Ectodermal cell (in vitro differentiated cells): Measurements from ENCODE around the gene TUBGCP6.
"Not testable (repeated sequence)": the region's sequence is repeated elsewhere in the genome, so short reads cannot be mapped to it uniquely, and the experiment has no call there.

Experiments
- H3K27ac ChIP-seq: 2 replicates; pipeline ENCODE4 v1.7.0; 2013; ENCODE audit warnings: mild to moderate bottlenecking, low read depth, low read length; ENCODE audit not compliant: insufficient read depth, poor library complexity, severe bottlenecking
- H3K27me3 ChIP-seq: 2 replicates; pipeline ENCODE4 v1.7.0; 2013; ENCODE audit warnings: mild to moderate bottlenecking, low read length; ENCODE audit not compliant: insufficient read depth, control insufficient read depth, poor library complexity, severe bottlenecking
- H3K36me3 ChIP-seq: one replicate; pipeline ENCODE4 v1.7.0; 2013; ENCODE audit warnings: low read length; ENCODE audit not compliant: control insufficient read depth, insufficient read depth
- H3K4me1 ChIP-seq: one replicate; pipeline ENCODE4 v1.7.0; 2013; ENCODE audit warnings: low read length; ENCODE audit not compliant: control insufficient read depth, insufficient read depth
- H3K4me3 ChIP-seq: 2 replicates; pipeline ENCODE4 v1.7.0; 2013; ENCODE audit warnings: low read depth, low read length, control low read depth; ENCODE audit not compliant: insufficient read depth
- H3K9me3 ChIP-seq: 2 replicates; pipeline ENCODE4 v1.7.0; 2013; ENCODE audit warnings: mild to moderate bottlenecking, low read length, moderate library complexity; ENCODE audit not compliant: control insufficient read depth
- WGBS, 2 experiments: methylation state at CpG; one replicate each; pipeline ENCODE4 v1.1.7; 2013; ENCODE audit warnings: missing lambda C conversion rate in 2 of 2; 5-methylcytosine and 5-hydroxymethylcytosine counted together

The TUBGCP6 gene

GRCh38 chr22:50278956-50279619, 34.3 kb upstream of the TUBGCP6 start:
- Histone ChIP-seq H3K27me3 (no peaks in the 10 kb centered on the region), H3K4me1 (peaks cover 8% of the 10 kb centered on the region), H3K4me3 (no peak overlapping the region), H3K27ac (no peak overlapping the region), H3K9me3 (no peaks in the 10 kb centered on the region), H3K36me3 (peaks cover 66% of the 10 kb centered on the region)
- WGBS, 2 experiments = 93 to 95% methylated on average over 30 of the region's 30 CpGs

DNA sequence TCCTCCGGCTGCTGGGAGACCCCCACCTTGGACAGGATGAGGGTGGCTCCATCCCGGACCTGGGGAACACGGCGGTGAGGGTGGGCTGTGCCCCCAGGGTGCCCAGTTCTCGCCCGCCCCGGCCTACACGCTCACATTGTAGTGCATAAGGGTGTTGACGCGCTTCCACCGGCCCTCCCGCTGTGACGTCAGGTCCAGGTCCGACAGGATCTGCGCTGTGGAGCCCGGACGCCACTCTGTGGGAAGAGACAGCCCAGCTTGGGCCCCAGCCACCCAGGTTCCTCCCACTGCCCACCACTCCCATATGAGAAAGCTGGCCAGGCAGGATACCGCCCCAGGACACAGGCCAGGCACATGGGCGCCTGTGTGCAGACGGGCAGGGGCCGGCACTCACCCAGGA, 33.6 kb upstream of the TUBGCP6 start:
- no peak overlapping the region for H3K27ac ChIP-seq
- H3K9me3 ChIP-seq = no peaks in the 10 kb centered on the region
- H3K36me3 ChIP-seq = peaks cover 65% of the 10 kb centered on the region
- WGBS, 2 experiments = 96 to 97% methylated on average over 21 of the region's 21 CpGs
- peaks cover 9% of the 10 kb centered on the region for H3K4me1 ChIP-seq
- H3K27me3 ChIP-seq = no peaks in the 10 kb centered on the region
- H3K4me3 ChIP-seq = no peak overlapping the region

DNA sequence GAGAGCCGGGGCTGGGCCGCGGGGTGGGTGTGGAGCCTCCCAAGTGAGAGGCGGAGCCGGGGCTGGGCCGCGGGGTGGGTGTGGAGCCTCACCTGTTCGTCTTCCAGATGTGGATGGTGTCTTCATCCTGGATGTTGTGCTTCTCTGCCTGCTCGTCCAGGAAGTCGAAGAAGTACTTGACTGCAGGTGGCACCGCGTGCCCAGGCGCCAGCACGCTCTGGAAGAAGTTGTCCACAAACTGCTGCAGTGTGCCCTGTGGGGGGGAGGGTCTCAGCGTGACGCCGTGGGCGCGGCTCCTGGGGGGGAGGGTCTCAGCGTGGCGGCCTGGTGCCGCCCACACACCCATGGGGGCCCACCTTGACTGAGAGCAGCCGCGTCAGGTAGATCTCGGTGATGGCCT, 32.9 kb upstream of the TUBGCP6 start:
- Histone ChIP-seq H3K36me3 (peaks cover 60% of the 10 kb centered on the region), H3K27me3 (no peaks in the 10 kb centered on the region), H3K9me3 (no peaks in the 10 kb centered on the region), H3K4me3 (no peak overlapping the region), H3K4me1 (peaks cover 12% of the 10 kb centered on the region), H3K27ac (no peak overlapping the region)
- WGBS, 2 experiments = 94% methylated on average over 25 of the region's 25 CpGs

DNA sequence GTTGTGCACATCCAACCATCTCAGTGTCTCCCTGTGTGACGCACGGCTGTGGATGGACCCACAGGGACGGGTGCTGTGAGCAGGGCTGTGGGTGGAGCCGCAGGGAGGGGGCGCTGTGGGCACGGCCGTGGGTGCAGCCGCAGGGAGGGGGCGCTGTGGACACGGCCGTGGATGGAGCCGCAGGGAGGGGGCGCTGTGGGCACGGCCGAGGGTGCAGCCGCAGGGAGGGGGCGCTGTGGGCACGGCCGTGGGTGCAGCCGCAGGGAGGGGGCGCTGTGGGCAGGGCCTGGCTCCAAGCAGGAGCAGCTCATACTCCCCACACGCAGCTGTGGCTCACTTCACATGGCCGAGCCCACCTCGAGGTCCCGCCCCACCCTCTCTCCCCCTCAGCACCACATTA, 31.3 kb upstream of the TUBGCP6 start:
- WGBS, 2 experiments = 84 to 86% methylated on average over 25 of the region's 25 CpGs
- Histone ChIP-seq H3K9me3 (no peaks in the 10 kb centered on the region), H3K36me3 (peaks cover 47% of the 10 kb centered on the region)

DNA sequence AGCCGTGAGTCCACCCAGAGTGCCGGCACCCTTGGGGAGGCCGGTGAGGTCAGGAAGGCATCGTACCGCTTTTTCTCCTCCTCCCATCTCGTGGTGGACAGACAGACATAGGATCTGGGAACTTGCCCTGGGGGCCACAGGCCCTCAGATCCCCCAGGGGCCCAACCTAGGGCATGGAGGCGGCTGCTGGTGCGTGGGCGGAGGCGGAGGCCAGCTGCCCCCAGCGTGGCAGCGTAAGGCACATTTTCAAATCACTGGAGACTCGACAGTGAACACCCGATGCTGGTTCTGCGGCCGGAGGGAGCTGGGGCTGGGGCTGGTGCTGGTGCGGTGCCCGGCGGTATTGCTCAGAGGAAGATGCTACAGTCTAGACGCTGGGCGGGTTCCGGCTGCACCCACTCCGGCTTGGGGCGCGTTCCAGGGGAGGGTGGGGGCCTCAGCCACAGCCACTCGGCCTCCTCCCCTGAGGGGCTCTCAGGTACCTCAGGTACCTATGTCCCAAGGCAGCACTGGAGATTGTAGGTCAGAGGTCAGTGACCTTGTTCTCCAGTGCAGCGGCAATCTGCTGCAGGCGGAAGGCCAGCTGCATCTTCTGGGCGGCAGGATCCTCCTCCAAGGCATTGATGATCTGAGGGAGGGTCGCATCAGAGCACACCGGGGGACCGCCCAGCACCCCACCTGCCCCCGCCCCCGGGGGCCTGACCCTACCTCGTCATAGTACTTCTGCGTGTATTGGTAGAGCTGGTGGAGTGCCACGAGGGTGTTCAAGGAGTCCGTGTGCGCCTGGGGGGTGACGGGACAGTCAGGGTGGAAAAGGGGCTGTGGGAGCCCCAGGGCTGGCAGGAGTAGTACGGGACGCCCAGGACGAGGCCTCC, 30.6 kb upstream of the TUBGCP6 start:
- Histone ChIP-seq H3K4me1 (peaks cover 31% of the 10 kb centered on the region), H3K27me3 (peaks cover 12% of the 10 kb centered on the region), H3K36me3 (peaks cover 44% of the 10 kb centered on the region), H3K4me3 (no peak overlapping the region), H3K9me3 (no peaks in the 10 kb centered on the region), H3K27ac (peak overlapping the region; percentile 6)
- whole genome bisulfite sequencing, 2 experiments = 94% methylated on average over 43 of the region's 43 CpGs

More for the DNA sequence above, 31.3 kb upstream of the TUBGCP6 start:
- H3K4me3 ChIP-seq = no peak overlapping the region
- H3K27ac ChIP-seq = no peak overlapping the region
- peaks cover 5% of the 10 kb centered on the region for H3K27me3 ChIP-seq
- H3K4me1 ChIP-seq = peaks cover 24% of the 10 kb centered on the region

- peaks cover 44% of the 10 kb centered on the region for H3K36me3 ChIP-seq
- WGBS, 2 experiments = 85 to 87% methylated on average over 7 of the region's 7 CpGs
- peaks cover 18% of the 10 kb centered on the region for H3K27me3 ChIP-seq
- no peak overlapping the region for H3K4me3 ChIP-seq
- no peaks in the 10 kb centered on the region for H3K9me3 ChIP-seq
- no peak overlapping the region for H3K27ac ChIP-seq
- peaks cover 35% of the 10 kb centered on the region for H3K4me1 ChIP-seq
Measured at GRCh38 chr22:50274771-50275170, 29.9 kb upstream of the TUBGCP6 start.

DNA sequence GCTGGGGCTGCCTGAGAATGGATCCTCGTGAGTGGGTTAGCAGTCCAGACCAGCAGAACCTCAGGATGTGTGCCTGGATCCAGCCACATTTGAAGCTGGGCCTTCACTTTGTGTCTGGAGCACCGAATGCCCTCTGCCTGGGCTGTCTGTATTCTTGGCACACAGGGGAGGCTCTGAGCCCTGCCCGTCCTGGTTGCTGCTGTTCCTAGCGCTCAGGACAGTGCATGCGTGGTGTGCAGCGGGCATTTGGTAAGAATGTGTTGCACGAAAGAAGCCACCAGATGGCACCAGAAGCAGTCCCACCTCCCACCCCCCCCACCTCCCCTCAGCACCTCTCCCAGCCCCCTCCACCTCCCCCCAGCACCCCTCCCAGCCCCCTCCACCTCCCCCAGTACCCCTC, 29.5 kb upstream of the TUBGCP6 start:
- H3K27me3 ChIP-seq = peaks cover 23% of the 10 kb centered on the region
- no peak overlapping the region for H3K4me3 ChIP-seq
- no peak overlapping the region for H3K27ac ChIP-seq
- H3K36me3 ChIP-seq = peaks cover 43% of the 10 kb centered on the region
- H3K9me3 ChIP-seq = no peaks in the 10 kb centered on the region
- WGBS, 2 experiments = 71 to 73% methylated on average over 6 of the region's 7 CpGs
- H3K4me1 ChIP-seq = peaks cover 40% of the 10 kb centered on the region

GRCh38 chr22:50273781-50274180, 29.0 kb upstream of the TUBGCP6 start:
- Histone ChIP-seq H3K4me1 (peaks cover 40% of the 10 kb centered on the region), H3K27me3 (peaks cover 28% of the 10 kb centered on the region), H3K36me3 (peaks cover 38% of the 10 kb centered on the region)
- WGBS, 2 experiments = 86 to 88% methylated on average over 10 of the region's 10 CpGs
- not testable (repeated sequence) for H3K4me3 ChIP-seq, H3K9me3 ChIP-seq, H3K27ac ChIP-seq

GRCh38 chr22:50273352-50273751, 28.5 kb upstream of the TUBGCP6 start:
- not testable (repeated sequence) for H3K27ac ChIP-seq, H3K4me3 ChIP-seq, H3K9me3 ChIP-seq
- peaks cover 40% of the 10 kb centered on the region for H3K4me1 ChIP-seq
- 90 to 96% methylated on average over 11 of the region's 11 CpGs for WGBS, 2 experiments
- peaks cover 33% of the 10 kb centered on the region for H3K36me3 ChIP-seq
- H3K27me3 ChIP-seq = peaks cover 33% of the 10 kb centered on the region

DNA sequence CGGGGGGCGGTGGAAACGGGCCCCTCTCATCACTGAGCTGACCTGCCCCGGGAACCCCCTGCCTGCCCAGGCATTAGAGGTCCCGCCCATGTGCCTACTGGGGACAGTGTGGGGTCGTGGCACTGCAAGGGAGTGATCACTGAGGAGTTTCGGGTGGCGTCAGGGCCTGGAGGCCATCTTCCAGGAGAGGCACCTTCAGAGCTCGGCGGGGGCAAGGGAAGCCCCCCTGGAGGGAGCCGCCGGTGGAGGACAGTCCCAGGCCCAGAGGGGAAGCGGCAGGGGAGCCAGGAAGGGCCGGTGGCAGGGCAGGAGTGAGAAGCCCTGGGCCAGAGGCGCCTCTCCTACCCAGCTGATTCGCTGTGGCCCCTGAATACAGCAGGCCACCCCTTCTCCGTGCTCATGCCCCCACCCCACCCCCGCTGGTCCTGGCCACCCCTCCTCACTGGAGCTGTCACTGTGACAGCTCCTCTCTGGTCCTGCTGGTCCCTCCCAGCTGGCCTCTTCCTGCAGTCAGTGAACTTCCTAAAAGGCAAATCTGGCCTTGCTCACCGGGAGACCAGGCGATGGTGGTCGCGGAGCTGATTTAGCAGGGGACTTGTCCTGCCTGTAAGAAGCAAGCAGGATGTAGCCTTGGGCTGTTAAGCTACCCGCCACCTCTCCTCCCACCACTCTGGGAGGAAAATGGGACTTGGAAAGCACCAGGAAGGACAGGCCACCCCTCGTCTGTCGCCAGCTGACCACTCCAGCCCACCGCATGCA, 27.4 kb upstream of the TUBGCP6 start:
- Histone ChIP-seq H3K4me1 (peaks cover 40% of the 10 kb centered on the region), H3K27ac (no peak overlapping the region), H3K4me3 (peak overlapping the region; percentile 14), H3K36me3 (peaks cover 22% of the 10 kb centered on the region), H3K27me3 (peaks cover 44% of the 10 kb centered on the region), H3K9me3 (no peaks in the 10 kb centered on the region)
- 22 to 24% methylated on average over 26 of the region's 26 CpGs for WGBS, 2 experiments
